Osteoblast (primary cell): ENCODE measurements around the gene YBEY. TPM values are rescaled to one million over a fixed set of nuclear protein-coding genes. Genes with fewer than 3 reads are reported as not detected.

Experiments
- DNase-seq: peaks from one replicate; pipeline ENCODE4 v3.0.0; 2011; ENCODE audit warnings: low spot score, mixed read lengths; ENCODE audit not compliant: insufficient read length; ENCODE audit errors: missing footprints
- H2AFZ ChIP-seq: 2 replicates; pipeline ENCODE4 v1.6.0; 2011; ENCODE audit warnings: mild to moderate bottlenecking, low read length
- H3K27ac ChIP-seq: 2 replicates; pipeline ENCODE4 v1.5.1; 2011; ENCODE audit warnings: mild to moderate bottlenecking, low read depth, low read length, moderate library complexity
- H3K27me3 ChIP-seq: 2 replicates; pipeline ENCODE4 v1.6.0; 2012; ENCODE audit warnings: mild to moderate bottlenecking, control low read depth, inconsistent platforms, low read length, moderate library complexity; ENCODE audit not compliant: insufficient read depth
- H3K36me3 ChIP-seq: 2 replicates; pipeline ENCODE4 v1.5.1; 2011; ENCODE audit warnings: mild to moderate bottlenecking, low read length, control low read depth, moderate library complexity; ENCODE audit not compliant: insufficient read depth
- H3K4me1 ChIP-seq: 2 replicates; pipeline ENCODE4 v1.5.1; 2011; ENCODE audit warnings: mild to moderate bottlenecking, low read length, control low read depth, moderate library complexity; ENCODE audit not compliant: insufficient read depth
- H3K4me2 ChIP-seq: 2 replicates; pipeline ENCODE4 v1.6.0; 2011; ENCODE audit warnings: mild to moderate bottlenecking, low read length; ENCODE audit not compliant: insufficient read depth
- H3K4me3 ChIP-seq: fragments of 200-600 bp; sonication (generic); 3 replicates; pipeline ENCODE4 v1.5.1; 2012; ENCODE audit warnings: mild to moderate bottlenecking, low read length, inconsistent platforms; ENCODE audit not compliant: insufficient read depth
- H3K79me2 ChIP-seq: 2 replicates; pipeline ENCODE4 v1.6.0; 2012; ENCODE audit warnings: mild to moderate bottlenecking, low read length, control low read depth, inconsistent platforms; ENCODE audit not compliant: insufficient read depth
- H3K9me3 ChIP-seq: 2 replicates; pipeline ENCODE4 v1.5.1; 2011; ENCODE audit warnings: low read depth, low read length, control low read depth
- H4K20me1 ChIP-seq: 2 replicates; pipeline ENCODE4 v1.6.0; 2012; ENCODE audit warnings: mild to moderate bottlenecking, low read length, control low read depth; ENCODE audit not compliant: insufficient read depth
- total RNA-seq: library from RNA; depleted of rRNA; stranded (reverse); fragments of >200 nt; gene quantifications from 2 replicates; pipeline ENCODE4 v1.2.3, GENCODE V29; 2012
- TF ChIP-seq, protein P1 (sequence below): IDR thresholded peaks from 2 replicates; pipeline ENCODE4 v1.5.1; 2011; ENCODE audit warnings: mild to moderate bottlenecking, low read depth, low read length, moderate library complexity; ENCODE audit errors: extremely low read depth

YBEY gene
- total RNA-seq, 1 donor = 18.8 TPM

DNA sequence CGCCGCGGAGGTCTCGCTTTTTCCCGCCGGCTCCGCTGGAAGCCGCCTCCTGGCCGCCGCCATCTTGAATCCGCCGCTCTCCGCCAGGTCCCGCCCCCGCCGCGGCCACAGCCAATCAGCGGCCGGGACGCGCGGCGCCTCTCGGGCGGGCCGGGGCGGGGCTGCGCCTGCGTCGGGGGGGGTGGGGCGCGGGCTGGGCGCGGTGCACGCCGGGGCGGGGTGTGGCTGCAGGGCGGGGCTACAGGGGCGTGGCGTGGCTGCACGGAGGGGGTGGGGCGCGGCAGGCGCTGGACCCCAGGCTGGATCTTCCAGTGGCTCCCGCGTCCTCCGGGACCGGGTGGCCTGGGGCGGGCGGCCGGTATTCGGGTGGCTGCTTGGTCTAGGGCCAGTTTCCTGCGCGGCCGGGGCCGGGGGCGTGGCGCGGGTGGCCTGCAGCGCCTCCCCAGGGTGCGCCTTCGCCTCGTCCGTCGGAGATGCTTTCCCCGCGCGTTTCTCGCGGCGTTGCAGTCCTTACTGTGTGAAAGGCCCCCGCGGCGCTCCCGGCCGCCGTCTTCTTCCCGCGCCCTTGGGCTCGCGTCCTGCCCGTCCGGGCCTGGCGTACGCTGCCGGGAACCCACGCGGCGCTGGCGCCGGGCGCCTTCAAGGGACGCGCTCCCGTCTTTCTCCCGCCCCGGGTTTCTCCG lies 38.4 kb downstream of the YBEY start:
- no peaks in the 10 kb centered on the region for H3K9me3 ChIP-seq
- peaks cover 70% of the 10 kb centered on the region for H3K79me2 ChIP-seq
- peaks cover 23% of the 10 kb centered on the region for H3K4me1 ChIP-seq
- peaks cover 11% of the 10 kb centered on the region for H3K36me3 ChIP-seq
- peak; percentile 99 for DNase-seq
- H3K27ac ChIP-seq = peak overlapping the region; percentile 92
- TF ChIP-seq, protein P1, sequence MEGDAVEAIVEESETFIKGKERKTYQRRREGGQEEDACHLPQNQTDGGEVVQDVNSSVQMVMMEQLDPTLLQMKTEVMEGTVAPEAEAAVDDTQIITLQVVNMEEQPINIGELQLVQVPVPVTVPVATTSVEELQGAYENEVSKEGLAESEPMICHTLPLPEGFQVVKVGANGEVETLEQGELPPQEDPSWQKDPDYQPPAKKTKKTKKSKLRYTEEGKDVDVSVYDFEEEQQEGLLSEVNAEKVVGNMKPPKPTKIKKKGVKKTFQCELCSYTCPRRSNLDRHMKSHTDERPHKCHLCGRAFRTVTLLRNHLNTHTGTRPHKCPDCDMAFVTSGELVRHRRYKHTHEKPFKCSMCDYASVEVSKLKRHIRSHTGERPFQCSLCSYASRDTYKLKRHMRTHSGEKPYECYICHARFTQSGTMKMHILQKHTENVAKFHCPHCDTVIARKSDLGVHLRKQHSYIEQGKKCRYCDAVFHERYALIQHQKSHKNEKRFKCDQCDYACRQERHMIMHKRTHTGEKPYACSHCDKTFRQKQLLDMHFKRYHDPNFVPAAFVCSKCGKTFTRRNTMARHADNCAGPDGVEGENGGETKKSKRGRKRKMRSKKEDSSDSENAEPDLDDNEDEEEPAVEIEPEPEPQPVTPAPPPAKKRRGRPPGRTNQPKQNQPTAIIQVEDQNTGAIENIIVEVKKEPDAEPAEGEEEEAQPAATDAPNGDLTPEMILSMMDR = no peak
- peak overlapping the region; percentile 97 for H3K4me3 ChIP-seq
- no peaks in the 10 kb centered on the region for H3K27me3 ChIP-seq
- peak overlapping the region; percentile 98 for H3K4me2 ChIP-seq
- H4K20me1 ChIP-seq = peaks cover 3% of the 10 kb centered on the region
- H2AFZ ChIP-seq = peak overlapping the region; percentile 86

- H3K9me3 ChIP-seq = no peaks in the 10 kb centered on the region
- H3K4me1 ChIP-seq = peaks cover 23% of the 10 kb centered on the region
- peak overlapping the region; percentile 15 for H3K27ac ChIP-seq
- H3K36me3 ChIP-seq = peaks cover 15% of the 10 kb centered on the region
- H3K4me3 ChIP-seq = peak overlapping the region; percentile 97
- H3K27me3 ChIP-seq = no peaks in the 10 kb centered on the region
- DNase-seq = peak; percentile 91
- peaks cover 75% of the 10 kb centered on the region for H3K79me2 ChIP-seq
- peaks cover 3% of the 10 kb centered on the region for H4K20me1 ChIP-seq
- H2AFZ ChIP-seq = peak overlapping the region; percentile 65
- TF ChIP-seq, protein P1 = no peak
- peak overlapping the region; percentile 93 for H3K4me2 ChIP-seq
Observed at GRCh38 chr21:46325073-46325912, 39.2 kb downstream of the YBEY start.

DNA sequence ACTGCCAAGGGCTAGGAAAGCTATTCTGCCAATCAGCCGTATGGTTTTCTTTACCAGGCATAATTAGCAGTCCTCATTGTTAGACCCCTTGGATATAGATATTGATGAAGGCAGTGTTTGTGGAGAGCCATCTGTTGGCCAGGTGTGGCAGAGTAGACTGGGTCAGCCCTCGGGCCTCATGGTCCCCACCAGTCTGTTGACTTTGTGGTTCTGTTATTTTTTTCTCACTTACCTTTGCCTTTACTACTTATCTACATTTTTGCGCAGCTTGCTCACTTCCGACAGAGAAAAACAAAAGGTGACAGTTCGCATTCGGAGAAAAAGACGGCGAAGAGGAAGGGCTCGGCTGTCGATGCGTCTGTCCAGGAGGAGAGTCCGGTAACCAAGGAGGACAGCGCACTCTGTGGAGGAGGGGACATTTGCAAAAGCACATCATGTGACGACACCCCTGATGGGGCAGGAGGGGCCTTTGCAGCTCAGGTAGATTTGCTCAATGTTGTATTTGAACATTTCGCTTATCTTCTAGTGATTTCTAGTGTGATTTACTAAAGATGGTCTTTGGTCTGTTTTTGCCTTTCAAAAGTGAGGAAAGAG lies 40.1 kb downstream of the YBEY start:
- peaks cover 20% of the 10 kb centered on the region for H3K36me3 ChIP-seq
- TF ChIP-seq, protein P1 = no peak
- H2AFZ ChIP-seq = no peak overlapping the region
- peaks cover 75% of the 10 kb centered on the region for H3K79me2 ChIP-seq
- no peak overlapping the region for H3K4me2 ChIP-seq
- H3K4me3 ChIP-seq = no peak overlapping the region
- DNase-seq = peak; percentile 52
- H3K27me3 ChIP-seq = no peaks in the 10 kb centered on the region
- no peaks in the 10 kb centered on the region for H3K9me3 ChIP-seq
- peaks cover 3% of the 10 kb centered on the region for H4K20me1 ChIP-seq
- H3K4me1 ChIP-seq = peaks cover 22% of the 10 kb centered on the region
- no peak overlapping the region for H3K27ac ChIP-seq

- Histone ChIP-seq H3K9me3 (no peaks in the 10 kb centered on the region), H3K4me1 (peaks cover 16% of the 10 kb centered on the region), H3K27me3 (no peaks in the 10 kb centered on the region), H3K4me2 (no peak overlapping the region), H4K20me1 (no peaks in the 10 kb centered on the region), H3K27ac (no peak overlapping the region), H3K4me3 (no peak overlapping the region), H2AFZ (no peak overlapping the region), H3K79me2 (peaks cover 63% of the 10 kb centered on the region), H3K36me3 (peaks cover 23% of the 10 kb centered on the region)
- DNase-seq = no peak
- TF ChIP-seq, protein P1 = no peak
Observed at GRCh38 chr21:46327711-46328110, 41.6 kb downstream of the YBEY start.
